ENCODE data around the gene SUDS3.
"Not testable (repeated sequence)": the region's sequence is repeated elsewhere in the genome, so short reads cannot be mapped to it uniquely, and the experiment has no call there.

Gene SUDS3, protein sequence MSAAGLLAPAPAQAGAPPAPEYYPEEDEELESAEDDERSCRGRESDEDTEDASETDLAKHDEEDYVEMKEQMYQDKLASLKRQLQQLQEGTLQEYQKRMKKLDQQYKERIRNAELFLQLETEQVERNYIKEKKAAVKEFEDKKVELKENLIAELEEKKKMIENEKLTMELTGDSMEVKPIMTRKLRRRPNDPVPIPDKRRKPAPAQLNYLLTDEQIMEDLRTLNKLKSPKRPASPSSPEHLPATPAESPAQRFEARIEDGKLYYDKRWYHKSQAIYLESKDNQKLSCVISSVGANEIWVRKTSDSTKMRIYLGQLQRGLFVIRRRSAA

DNA sequence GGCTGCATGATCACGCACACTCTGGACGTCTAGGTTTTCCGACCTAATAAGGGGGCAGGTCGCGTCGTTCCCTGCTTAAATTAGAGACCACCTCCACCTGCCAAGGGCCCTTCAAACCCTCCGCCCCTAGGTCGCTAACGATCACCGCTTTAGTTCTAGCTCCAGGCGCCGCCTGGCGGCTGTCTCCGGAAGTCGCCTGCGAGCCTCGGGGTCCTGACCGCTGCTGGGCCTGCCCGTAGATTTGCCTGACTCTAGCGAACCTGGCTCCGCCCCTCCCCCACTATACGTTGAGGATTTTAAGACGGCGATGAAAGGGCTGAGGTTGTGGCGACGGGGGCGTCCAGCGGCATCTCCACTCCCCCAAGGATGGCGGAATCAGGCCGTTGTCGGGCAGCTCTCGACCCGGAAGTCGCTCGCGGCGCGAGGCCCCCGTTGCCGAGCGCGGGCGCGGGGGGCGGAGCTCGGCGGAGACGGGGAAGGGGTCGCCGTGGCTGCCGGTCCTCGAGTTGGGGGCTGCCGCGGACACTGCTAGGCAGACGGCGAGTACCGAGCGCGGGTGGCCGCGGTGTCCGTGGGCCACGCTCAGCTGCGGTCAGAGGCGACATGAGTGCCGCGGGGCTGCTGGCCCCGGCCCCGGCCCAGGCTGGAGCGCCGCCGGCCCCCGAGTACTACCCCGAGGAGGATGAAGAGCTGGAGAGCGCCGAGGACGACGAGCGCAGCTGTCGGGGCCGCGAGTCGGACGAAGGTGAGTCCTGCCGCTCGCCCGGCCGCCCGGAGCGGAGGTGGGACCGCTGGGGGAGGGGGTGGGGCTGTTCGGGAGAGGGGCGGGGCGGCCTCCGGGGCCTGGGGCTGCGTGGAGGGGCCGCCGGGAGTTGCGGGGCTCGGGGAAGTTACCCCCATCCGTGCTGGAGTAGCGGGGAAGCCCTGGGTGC, at the start of gene SUDS3:
Gene SUDS3, plus strand, starts transcription at position 467 of the 932 bp plus-strand sequence. Its CDS starts 137 bp downstream, at position 604.
- peak; percentile 94 for DNase-seq

DNA sequence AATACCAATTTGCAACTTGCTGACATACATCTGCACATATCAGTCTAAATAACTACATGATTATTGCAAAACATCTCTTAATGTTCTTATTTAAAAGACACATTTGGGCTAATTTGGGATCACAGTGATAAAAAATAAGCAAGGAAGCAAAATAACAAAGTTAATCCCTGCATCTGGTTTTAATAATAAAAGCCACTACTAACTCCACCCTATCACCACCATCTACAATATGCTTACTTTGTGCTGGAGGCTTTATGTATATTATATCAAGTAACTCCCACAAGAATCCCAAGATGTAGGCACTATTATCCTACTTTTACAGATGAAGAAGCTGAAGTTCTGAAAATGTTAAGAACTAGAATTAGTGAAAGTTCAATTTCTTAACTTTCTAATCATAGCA, 49.4 kb upstream of the SUDS3 start:
- no peak for DNase-seq

DNA sequence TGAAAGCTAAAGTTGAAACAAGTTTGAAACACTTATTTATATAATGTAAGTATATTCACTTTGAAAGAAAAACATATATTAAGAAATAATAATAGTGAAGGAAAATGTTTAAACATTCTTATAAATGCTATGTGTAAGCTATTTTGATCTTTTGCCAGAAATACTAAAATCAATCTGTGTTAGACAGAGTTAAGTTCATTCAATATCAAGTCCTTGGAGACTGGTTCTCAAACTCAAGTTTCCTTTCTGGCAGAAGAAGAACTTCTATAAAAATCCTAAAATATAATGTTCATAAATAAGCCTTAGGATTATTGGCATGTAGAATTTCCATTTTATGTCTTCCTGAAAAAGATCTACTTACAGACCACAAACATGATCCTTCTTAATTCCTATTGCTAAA, 49.0 kb upstream of the SUDS3 start:
- DNase-seq, result no peak

DNA sequence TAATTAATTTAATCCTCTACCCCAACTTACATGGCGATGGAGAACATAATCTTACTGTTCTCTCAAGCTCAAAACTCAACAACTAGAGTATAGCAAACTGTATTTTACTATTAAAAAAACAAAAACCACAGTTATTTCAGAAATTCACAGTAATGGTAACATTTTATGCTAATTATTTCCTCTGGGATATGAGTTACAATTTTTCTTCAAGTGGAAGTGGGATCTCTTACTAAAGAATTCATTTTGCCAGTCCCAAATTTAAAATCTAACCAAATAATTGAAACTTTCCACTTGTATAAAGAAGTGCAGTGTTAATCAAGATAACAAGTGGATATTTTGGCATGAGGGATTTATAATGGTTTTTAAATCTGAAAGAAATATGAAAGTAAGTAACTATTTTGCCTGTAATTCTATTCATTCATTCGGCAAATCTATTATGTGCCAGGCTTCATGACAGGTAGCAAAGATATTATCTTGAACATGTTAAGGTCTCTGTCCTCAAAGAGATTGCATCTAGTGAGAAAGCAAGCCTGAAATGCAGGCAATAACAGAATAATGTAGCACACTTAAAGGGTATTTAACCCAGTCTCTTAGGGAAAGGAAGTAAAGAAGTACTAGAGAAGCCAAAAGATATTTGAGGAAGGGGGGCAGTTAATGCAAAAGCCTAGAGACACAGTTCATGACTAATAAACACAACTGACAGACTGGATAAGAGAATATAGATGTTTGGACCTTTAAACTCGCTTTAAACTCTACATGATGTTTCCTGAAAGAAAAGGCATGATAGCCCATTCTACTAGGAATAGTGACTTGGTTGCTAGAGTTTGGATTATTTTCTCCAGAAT, 47.6 kb upstream of the SUDS3 start:
- DNase-seq, result no peak

DNA sequence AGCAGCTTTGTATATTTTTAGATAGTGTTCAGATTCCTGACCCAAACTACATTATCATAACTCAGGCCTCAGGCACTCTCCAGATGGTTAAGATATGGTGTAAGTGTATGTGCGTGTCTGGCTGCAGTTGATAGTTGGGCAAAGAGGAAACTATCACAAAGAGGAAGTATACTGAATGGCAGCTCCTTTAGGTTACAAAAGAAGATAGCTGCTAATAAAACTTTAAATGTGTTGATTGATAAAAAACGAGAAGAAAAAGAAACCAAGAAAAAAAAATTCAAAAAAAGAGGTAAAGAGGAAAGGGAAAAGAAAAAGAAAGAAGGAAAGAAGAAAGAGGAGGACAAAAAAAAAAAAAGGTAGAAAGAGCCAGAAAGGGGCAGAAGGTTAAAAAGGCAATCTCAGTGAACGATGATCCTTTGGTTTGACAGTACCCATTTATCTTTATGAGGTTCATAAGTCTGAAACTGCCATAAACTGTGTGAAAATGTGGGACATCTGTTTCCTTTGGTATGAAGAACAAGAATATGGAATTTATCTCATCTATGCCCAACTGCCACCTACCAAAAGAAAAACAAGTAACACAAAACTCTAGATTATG, 45.8 kb upstream of the SUDS3 start:
- DNase-seq, result no peak

DNA sequence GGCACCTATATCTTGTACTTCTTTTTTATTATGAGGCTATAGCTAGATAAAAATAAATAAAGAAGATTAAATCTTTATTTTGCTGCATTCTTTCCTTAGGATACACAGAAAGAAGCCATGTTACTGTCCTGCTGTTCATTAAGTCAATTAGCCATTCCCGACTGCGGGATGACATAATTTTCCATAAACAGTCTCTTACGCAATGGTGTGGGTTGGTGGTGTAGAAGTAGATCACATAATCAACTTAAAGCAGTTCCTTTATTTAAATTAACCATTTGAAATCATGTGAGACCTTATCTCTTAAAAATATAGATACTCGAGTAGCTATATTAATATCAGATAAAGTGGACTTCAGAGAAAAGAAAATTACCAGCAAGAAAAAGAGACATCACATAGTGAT, 43.8 kb upstream of the SUDS3 start:
- DNase-seq, result no peak

DNA sequence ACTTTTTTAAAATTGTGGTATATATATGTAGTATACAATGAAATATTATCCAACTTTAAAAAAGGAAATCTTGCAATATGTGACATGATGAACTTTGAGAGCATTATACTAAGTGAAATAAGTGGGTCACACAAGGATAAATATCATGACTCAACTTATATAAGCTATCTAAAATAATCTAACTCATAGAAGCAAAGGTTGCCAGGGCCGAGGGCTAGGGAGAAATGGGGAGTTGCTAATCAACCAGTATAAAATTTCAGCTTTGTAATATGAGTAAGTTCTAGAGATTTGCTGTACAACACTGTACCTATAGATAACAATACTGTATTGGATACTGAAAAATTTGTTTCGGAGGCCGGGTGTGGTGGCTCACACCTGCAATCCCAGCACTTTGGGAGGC, 42.1 kb upstream of the SUDS3 start:
- no peak for DNase-seq

DNA sequence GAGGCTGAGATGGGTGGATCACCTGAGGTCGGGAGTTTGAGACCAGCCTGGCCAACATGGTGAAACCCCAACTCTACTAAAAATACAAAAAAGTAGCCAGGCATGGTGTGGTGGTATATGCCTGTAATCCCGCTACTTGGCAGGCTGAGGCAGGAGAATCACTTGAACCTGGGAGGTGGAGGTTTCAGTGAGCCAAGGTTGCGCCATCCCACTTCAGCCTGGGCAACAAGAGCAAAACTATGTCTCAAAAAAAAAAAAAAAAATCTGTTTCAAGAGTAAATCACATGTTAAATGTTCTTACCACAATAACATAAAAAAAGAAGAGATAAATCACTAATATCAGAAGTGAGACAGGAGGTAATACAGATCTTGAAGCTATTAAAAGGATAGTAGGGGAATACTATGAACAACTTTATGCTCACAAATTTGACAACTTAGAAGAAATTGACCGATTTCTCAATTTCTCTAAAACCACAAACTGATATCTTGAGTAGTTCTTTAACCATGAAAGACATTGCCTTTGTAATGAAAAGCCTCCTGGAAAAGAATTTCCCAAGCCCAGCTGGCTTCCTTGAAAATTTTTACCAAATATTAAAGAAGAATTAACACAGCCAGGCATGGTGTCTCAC, 41.3 kb upstream of the SUDS3 start:
- no peak for DNase-seq

DNA sequence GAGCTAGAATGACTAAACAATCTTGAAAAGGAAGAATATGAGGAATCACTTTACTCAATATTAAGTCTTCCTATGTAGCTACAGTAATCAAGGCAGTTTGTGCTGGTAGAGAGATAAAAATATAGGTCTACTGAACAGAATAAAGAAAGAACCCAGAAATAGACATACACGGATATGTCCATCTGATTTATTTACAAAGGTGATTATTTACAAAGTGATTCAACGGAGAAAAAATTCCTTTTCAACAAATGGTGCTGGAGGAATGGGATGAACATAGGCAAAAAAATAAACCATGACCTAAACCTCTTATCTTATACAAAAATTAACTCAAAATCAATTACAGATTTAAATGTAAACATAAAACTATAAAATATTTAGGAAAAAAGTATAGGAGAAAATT, 40.2 kb upstream of the SUDS3 start:
- no peak for DNase-seq

DNA sequence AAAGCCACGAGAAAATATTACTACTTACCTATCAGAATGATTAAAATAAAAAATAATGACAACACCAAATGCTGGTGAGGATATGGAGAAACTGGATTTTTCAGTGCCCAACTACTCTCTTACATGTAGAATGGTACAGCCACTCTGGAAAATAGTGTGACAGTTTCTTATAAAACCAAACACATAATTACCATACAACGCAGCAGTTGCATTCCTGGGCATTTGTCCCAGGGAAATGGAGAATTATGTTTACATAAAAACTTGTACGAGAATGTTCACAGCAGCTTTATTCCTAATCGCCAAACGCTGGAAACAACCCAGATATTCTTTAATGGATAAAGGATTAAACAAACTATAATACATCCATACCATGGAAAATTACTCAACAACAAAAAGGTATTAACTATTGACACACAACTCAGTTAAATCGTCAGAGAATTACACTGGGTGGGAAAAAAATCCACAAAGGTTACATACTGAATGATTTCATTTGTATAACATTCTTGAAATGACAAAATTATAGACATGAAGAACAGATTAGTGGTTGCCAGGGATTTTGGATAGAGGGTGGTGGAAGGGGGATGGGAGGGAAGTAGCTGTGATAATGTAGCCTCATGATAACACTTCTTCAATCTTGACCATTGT, 39.0 kb upstream of the SUDS3 start:
- DNase-seq, result no peak

DNA sequence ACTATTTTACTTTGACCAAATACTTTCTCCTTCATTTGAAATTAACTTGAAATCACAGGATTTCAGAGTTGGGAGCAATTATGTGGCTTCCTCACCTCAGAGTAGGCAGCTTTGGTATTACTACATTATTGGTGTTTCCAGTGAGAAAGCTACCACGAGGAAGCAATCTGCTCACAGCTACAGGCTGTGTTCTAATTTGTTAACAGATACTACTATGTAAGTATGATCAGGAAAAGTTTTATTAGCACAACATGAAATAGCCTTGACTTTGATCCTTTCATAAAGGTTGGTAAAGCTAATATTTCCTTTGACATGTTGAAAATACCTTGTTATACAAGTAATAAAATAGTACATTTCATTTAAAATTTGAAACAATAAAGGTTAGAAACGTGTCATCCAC, 34.3 kb upstream of the SUDS3 start:
- DNase-seq, result no peak

DNA sequence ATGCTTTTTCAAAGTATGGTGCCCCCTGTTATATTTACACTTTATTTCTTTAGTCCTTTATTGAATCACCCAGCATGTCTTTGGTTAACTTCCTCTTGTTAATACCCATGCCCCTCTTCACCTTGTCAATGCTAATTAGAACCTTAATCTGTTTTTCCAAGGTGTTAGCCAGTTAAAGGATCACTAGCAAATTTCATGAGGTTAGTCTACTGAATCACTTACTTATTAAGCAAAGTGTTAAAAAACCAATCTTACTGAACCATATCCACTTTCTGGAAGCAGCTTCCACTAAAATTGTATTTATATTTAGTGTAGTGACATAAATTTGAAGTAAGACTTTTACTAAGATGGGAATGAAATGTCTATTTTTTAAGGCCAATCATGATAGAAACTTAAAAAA, 31.5 kb upstream of the SUDS3 start:
- no peak for DNase-seq

DNA sequence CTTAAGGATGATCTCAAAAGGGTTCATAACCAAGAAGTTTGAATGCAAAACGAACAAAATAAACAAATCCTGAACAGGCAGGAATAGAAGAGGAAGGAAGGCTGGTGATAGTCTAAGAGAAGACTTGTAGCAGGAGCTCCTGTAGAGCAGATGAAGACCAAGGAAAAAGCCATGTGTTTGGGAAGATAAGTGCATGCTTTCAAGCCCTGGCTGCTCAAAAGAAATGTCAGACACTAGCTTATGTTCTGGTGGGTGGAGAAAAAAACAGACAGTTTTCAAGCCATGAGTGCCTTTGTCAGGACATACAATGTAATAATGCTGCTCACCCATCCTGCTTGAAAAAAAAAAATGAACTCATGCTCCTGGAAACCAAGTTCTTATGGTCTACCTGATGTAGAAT, 31.0 kb upstream of the SUDS3 start:
- DNase-seq, result no peak

DNA sequence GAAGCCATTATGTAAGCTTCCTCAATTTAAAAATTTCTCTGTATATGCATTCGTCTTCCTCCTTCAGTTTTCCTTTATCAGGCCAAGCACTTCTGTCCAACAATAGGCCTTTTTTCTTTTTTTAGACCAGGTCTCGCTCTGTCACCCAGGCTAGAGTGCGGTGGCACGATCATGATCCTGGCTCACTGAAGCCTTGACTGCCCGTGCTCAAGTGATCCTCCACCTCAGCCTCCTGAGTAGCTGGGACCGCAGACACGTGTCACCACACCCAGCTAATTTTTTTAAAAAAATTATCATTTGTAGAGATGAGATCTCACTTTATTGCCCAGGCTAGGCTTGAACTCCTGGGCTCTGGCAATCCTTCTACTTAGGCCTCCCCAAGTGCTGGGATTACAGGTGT, 29.5 kb upstream of the SUDS3 start:
- DNase-seq, result no peak

DNA sequence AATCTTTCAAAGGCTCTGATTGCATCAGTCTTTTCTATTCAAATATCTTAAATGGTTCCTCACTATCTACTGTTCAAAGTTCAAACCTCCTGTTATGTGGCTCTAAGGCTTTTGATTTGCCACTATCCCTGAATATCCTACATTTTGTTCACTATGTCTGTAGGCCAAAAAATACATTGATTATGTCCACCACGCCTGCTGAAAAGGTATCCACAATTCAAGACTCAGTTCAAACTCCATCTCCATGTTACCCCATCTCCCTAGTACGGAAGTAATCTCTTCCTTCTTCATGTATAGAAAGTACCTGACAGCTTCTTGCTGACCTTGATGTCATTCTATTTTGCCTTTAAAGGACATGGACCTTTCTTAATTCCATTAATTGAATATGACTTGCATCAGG, 28.4 kb upstream of the SUDS3 start:
- no peak for DNase-seq

DNA sequence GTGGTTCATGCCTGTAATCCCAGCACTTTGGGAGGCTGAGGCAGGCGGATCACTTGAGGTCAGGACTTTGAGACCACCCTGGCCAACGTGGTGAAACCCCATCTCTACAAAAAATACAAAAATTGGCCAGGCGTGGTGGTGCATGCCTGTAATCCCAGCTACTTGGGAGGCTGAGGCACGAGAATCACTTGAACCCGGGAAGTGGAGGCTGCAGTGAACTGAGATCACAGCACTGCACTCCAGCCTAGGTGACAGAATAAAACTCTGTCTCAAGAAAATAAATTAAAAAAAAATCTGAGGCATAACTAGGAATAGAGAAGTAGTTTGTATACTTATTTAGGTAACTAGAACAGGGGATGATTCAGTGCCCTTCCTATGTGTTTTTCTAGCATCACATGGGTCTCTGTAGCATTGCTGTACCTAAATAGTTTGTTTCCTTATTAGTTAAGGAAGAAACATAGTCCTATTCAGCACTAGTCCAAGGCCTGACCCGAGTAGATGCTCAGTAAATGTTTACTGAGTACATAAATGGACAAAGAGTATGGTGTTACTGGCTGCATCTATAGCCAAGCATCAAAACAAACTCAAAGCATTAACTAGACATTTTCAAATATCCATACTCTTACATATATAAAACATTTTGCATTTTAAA, 25.3 kb upstream of the SUDS3 start:
- no peak for DNase-seq

DNA sequence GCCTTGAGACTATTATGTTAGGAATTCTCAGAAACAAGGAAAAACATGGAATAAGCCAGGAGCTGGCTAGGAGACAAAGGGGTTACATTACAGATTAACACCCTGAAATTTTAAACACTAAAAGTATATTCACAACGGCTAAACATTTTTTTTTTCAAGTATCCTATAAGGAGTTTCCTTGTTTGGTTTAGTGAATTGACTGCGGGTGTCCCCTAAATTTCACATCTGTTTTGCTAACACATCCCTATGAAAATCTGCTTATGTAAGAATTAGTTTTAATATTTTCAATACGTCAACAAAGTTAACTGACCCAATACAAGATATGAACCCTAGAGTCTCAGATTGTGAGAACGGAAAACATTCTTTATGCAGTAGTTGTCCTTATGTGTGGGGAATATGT, 22.6 kb upstream of the SUDS3 start:
- no peak for DNase-seq

DNA sequence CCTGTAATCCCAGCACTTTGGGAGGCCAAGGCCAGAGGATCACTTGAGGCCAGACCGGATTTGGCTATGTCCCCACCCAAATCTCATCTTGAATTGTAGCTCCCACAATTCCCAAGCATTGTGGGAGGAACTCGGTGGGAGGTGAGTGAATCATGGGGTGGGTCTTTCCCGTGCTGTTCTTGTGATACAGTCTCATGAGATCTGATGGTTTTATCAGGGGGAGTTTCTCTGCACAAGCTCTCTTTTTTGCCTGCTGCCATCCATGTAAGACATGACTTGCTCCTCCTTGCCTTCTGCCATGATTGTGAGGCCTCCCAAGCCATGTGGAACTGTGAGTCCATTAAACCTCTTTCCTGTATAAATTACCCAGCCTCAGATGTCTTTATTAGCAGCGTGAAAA, 21.9 kb upstream of the SUDS3 start:
- DNase-seq, result not testable (repeated sequence)

DNA sequence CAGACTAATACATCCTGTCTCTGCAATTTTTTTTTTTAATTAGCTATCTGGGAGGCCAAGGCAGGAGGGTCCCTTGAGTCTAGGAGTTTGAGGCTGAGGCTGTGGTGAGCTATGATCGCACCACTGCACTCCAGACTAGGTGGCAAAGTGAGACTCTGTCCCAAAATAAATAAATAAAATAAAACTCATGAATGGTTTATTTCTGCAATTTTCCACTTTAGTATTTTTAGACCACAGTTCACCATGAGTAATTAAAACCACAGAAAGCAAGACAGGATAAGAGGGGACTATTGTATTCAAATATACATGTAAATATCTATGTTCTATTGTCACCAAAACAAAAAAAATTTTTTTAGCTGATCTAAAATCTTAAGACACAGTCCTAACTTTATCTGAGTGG, 21.5 kb upstream of the SUDS3 start:
- DNase-seq, result no peak

DNA sequence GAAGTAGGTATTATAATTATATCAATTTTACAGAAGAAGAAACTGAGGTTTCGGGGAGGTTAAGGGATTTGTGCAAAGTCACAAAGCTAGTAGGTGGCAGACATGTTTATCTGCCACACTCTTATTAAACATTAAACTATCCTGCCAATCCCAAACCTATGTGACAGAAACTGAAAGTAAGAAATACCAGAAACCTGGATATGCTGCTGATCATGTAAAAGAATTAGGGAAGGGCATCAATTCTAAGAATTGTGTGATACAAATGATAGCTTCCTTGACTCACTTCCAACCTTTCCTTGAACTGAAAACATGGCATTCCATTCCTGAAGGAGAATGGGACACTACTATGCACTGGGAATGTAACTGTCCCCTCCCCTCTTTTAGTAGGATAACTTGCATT, 20.5 kb upstream of the SUDS3 start:
- DNase-seq, result no peak

DNA sequence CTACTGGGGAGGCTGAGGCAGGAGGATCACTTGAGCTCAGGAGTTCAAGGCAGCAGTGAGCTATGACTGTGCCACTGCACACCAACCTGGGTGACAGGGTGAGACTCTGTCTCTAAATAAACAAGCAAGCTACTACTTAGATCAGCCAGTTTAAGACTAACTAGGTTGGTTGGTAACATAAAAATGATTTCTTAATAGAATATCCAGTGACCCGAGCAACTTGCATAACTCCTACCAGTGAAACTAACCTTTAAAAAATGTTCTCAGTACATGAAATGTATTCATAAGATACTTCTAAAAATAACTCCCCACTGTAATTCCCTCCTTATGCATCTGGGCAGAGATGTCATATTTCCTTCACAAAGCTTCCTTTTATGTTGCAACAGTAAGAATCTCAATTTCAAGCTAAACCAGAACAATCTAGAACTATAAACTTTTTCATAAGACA, 19.5 kb upstream of the SUDS3 start:
- peak; percentile 25 for DNase-seq
